Muscle of leg (tissue), 11 donors: Measurements from ENCODE around the gene HMOX2. TPM values are rescaled to one million over a fixed set of nuclear protein-coding genes. Genes with fewer than 3 reads are reported as not detected.

Source experiments
- DNase-seq: peaks from one replicate; pipeline ENCODE4 v3.0.0; 2013
- H3K27ac ChIP-seq: one replicate; pipeline ENCODE4 v1.5.1; 2013; ENCODE audit warnings: mild to moderate bottlenecking, low read length, control low read depth
- H3K27me3 ChIP-seq: one replicate; pipeline ENCODE4 v1.6.1; 2013; ENCODE audit warnings: low read length; ENCODE audit not compliant: control insufficient read depth, insufficient read depth
- H3K36me3 ChIP-seq: one replicate; pipeline ENCODE4 v1.6.1; 2013; ENCODE audit warnings: low read length; ENCODE audit not compliant: control insufficient read depth, insufficient read depth
- H3K4me1 ChIP-seq: one replicate; pipeline ENCODE4 v1.6.1; 2013; ENCODE audit warnings: low read length; ENCODE audit not compliant: control insufficient read depth, insufficient read depth
- H3K4me3 ChIP-seq: one replicate; pipeline ENCODE4 v1.5.1; 2013; ENCODE audit warnings: low read length, control low read depth
- H3K9me3 ChIP-seq: replicated peaks from 2 replicates; pipeline ENCODE4 v1.6.1; 2013; ENCODE audit warnings: low read depth, low read length; ENCODE audit not compliant: control insufficient read depth
- WGBS: methylation state at CpG from one replicate; pipeline ENCODE4 v1.1.5; 2013; ENCODE audit warnings: missing lambda C conversion rate; ENCODE audit not compliant: insufficient coverage; 5-methylcytosine and 5-hydroxymethylcytosine counted together
- polyA plus RNA-seq, 8 donors: library from polyadenylated mRNA; unstranded; fragments of 120-200 nt; gene quantifications; one replicate each; pipeline versions ENCODE4 v1.2.1 to v1.2.3, GENCODE V29; 2013; ENCODE audit warnings: inconsistent platforms in 1 of 8, low replicate concordance in 1 of 8; ENCODE audit not compliant: insufficient read length in 8 of 8, insufficient read depth in 1 of 8
- total RNA-seq: library from RNA; stranded (reverse); fragments of 120-200 nt; gene quantifications from one replicate; pipeline ENCODE4 v1.2.4, GENCODE V29; 2013

HMOX2 gene
- total and polyA plus RNA-seq, 9 donors: 37.2 to 53.0 (median 47.7) TPM

DNA sequence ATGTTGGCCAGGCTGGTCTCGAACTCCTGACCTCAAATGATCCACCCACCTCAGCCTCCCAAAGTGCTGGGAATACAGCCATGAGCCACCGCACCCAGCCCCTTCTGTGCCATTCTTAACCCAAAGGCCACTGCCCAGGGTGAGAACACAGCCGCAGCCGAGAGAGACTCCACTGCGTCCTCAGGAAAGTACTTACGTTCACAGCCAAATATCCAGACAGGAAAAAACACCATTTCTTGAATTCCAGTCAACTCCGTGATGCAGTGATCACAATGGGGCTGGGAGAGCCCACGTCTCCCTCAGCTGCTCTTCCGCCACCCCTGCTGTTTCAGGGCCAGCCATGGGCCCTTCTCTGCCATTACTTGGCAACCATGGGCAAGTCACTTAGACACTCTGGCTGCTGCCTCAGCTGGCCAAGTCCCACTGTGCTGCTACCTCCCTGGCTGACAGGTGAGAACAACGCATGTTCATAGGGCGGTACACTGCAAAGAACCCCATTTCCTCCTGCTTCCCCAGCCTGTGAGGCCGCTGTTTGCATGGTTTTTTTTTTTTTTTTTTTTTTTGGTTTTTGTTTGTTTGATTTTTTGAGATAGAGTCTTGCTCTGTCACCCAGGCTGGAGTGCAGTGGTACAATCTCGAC lies 58.1 kb downstream of the HMOX2 start:
- DNase-seq: no peak
- WGBS: 83% methylated on average over 9 of the region's 13 CpGs
- no peak overlapping the region for H3K27ac ChIP-seq
- H3K4me1 ChIP-seq: peaks cover 18% of the 10 kb centered on the region
- no peak overlapping the region for H3K4me3 ChIP-seq
- peaks cover 5% of the 10 kb centered on the region for H3K9me3 ChIP-seq
- no peaks in the 10 kb centered on the region for H3K27me3 ChIP-seq
- peaks cover 14% of the 10 kb centered on the region for H3K36me3 ChIP-seq

DNA sequence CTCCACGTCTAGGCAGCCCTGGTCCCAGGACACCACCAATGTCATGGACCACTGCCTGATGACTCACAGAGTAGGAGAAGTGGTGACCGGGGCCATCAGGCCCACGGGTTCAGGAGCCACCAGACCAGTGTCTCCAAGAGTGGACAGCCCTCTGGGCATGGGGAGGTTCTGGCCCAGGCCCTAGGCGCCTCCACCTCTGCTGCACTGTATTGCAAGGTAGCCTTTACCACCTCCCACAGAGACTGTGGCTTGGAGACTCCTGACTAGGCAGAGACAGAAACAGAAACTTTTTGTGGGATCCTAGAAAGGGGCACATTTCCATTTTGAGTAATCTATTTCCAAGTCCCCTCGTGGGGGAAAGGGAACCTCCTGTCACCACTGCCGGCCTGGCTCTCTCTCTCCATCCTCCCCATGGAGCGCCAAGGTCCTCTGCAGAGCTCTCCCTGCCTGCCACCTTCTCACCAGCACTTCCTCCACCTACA lies 59.5 kb downstream of the HMOX2 start:
- H3K9me3 ChIP-seq: peaks cover 13% of the 10 kb centered on the region
- no peak for DNase-seq
- 82% methylated on average over 7 of the region's 7 CpGs for WGBS
- H3K4me3 ChIP-seq: no peak overlapping the region
- no peaks in the 10 kb centered on the region for H3K27me3 ChIP-seq
- H3K36me3 ChIP-seq: peaks cover 14% of the 10 kb centered on the region
- no peak overlapping the region for H3K27ac ChIP-seq
- peaks cover 11% of the 10 kb centered on the region for H3K4me1 ChIP-seq

DNA sequence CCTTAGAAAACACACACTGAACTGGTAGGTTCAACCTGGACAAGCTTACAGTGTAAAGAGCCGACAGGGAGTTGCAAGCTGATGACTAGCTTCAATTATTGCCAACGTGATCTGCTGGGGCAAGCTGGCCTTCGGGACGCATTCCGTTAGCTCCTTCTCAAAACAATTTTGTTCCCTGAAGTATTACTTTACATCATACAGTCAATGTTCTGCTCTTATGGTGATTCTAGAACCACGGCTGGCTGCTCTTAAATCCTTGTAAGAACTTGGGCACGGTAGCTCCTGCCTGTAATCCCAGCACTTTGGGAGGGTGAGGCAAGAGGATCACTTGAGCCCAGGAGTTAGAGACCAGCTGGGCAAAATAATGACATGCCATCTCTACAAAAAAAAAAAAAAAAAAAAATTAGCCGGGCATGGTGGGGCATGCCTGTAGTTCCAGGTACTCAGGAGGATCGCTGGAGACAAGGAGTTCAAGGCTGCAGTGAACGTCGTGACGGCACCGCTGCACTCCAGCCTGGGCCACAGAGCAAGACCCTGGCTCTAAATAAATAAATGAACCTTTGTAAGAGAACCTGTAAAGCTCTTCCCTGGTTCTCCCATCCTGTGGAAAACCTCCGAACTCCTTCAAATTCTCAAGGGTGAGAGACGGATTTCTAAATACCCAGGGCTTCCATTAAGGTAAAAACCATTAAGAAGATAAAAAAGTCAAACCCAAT lies 60.4 kb downstream of the HMOX2 start:
- no peak for DNase-seq
- Histone ChIP-seq H3K4me3 (no peak overlapping the region), H3K36me3 (peaks cover 14% of the 10 kb centered on the region), H3K27ac (no peak overlapping the region), H3K9me3 (peaks cover 13% of the 10 kb centered on the region), H3K4me1 (peaks cover 11% of the 10 kb centered on the region), H3K27me3 (no peaks in the 10 kb centered on the region)
- 82% methylated on average over 10 of the region's 15 CpGs for WGBS

DNA sequence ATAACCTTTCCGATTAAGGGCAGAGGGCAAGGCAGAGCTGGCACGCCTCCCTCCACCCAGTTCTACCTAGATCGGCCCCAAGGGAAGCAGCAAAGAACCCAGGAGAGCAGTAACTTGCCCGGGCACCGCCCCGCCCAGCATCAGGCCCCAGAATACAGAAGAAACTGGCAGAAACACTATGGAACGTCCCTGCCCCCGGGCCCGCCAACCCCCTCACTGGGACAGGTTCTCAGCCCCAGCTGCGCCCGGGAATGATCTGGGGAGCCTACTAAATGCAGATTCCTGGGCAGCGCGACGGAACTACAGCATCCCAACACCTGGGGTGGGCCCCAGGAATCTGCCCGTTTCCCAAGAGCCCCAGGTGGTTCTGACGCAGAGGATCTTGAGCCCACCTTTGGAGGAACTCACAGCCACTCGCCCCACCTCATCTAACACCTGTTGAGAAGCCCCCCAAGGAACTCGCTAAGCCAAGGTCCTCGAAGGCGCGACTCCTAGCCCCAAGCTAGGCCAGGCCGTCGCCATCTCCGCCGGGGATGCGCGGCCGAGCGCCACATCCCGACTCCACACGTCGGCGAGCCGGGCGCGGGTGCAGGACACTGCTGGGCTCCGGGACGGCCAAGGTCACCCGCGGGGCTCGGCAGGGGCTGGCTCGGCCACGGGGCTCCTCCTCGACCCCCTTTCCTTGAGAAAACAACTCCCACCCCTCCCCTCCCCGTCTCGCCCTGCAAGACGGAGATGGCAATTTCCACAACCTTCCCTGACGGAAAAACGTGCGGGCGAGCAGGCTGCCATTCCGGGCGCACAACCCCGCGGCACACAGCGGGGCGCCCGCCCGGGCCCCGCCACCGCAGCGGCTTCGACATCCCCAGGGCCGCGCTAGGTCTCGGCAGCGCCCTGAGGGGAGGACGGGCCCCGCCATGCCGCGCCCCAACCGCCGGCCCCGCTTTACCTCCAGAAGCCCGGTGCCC lies 61.5 kb downstream of the HMOX2 start:
- H3K4me1 ChIP-seq: peaks cover 11% of the 10 kb centered on the region
- peak overlapping the region; percentile 42 for H3K27ac ChIP-seq
- no peaks in the 10 kb centered on the region for H3K27me3 ChIP-seq
- peaks cover 4% of the 10 kb centered on the region for H3K36me3 ChIP-seq
- no peak for DNase-seq
- peak overlapping the region; percentile 69 for H3K4me3 ChIP-seq
- peaks cover 13% of the 10 kb centered on the region for H3K9me3 ChIP-seq
- 6% methylated on average over 71 of the region's 75 CpGs for WGBS

DNA sequence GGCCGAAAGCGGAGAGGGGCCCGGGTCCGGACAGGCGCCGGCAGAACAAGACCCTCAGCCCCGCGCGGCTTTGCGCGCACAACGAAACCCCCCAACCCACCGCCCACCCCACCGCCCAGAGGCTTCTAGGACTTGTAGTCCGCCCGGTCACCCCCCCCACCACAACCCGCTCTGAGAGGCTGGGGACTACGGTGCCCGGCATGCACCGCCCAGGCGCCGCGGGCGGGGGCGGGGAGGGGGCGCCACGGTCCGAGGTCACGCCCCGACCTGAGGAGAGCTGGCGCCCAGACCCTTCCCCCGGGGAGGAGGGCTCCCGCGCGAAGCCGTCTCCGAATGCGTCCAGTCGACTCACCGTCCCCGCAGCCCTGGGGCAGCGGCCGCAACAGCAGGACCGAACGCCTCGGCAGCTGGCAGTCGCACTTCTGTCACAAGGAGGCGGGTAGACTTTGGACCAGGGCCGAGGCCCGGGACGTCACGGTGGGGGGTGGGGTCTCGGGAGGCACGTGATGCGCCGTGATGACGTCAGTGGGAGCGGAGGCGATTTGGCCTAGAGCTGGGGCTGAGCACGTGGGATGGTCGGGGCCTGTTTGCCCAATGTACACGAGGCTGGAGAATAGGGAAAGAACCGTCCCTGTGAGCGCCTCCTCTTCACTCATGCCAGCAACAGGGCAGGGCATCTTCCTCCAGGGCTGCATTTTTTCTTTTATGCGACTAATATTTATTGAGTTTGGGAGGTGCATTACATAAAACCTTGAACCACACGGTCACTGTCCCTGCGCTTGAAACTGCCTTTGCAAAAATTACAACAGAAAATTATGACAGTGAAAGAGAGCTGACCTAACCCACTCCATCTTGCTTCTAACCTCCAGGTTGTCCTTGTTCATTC lies 62.4 kb downstream of the HMOX2 start, which contains the start of gene CDIP1:
TSS of gene CDIP1 (minus strand) at position 424 of the 886 bp plus-strand sequence. CDS start 24,643 bp downstream, outside the sequence.
- H3K27me3 ChIP-seq: no peaks in the 10 kb centered on the region
- H3K4me3 ChIP-seq: peak within 1 kb of the TSS; percentile 69
- H3K27ac ChIP-seq: peak within 1 kb of the TSS; percentile 83
- H3K9me3 ChIP-seq: peaks cover 13% of the 10 kb centered on the region
- WGBS: under 1% methylated on average over 54 of the region's 67 CpGs
- peaks cover 11% of the 10 kb centered on the region for H3K4me1 ChIP-seq
- H3K36me3 ChIP-seq: peaks cover 3% of the 10 kb centered on the region
- DNase-seq: peak; percentile 97

DNA sequence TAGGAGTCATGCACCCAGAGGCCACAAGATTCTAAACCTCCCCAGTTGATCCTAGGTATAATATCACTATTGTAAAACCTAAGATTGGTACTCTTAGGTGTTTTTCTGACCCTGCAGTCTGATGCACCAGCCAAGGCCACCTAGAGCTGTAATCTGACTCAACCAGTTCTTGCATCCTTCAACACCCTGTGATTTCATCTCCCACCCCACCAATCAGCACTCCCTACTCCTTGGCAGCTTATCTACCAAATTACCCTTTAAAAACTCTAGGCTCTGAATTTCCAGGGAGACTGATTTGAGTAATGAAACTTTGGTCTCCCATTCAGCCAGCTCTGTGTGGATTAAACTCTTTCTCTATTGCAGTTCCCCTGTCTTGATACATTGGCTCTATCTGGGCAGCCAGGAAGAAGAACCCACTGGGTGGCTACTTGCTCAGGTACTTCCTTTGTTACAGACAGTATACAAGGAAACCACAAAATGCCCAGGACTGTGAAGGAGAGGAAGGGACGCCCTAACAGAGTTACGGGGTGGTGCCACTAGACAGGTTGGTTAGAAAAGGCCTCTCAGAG lies 63.6 kb downstream of the HMOX2 start:
- 100% methylated on average over 2 of the region's 2 CpGs for WGBS
- no peak overlapping the region for H3K4me3 ChIP-seq
- no peaks in the 10 kb centered on the region for H3K27me3 ChIP-seq
- no peak overlapping the region for H3K27ac ChIP-seq
- H3K4me1 ChIP-seq: peaks cover 18% of the 10 kb centered on the region
- no peak for DNase-seq
- peaks cover 13% of the 10 kb centered on the region for H3K9me3 ChIP-seq
- no peaks in the 10 kb centered on the region for H3K36me3 ChIP-seq

DNA sequence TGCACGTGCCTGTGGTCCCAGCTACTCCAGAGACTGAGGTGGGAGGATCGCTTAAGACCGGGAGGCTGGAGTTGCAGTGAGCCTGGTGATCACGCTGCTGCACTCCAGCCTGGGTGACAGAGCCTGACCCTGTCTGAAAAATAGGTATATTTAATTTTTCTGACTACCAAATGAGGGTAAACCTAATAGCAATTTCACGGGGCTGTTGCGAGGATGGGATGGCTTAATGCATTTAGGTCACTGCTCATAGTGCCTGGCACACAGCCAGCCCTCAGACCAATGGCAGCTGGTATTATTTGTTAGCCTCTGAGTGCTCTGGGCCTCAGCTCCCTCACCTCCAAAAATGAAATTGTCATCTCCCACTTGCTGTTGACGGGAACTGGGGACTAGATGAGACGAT lies 68.3 kb downstream of the HMOX2 start:
- Histone ChIP-seq H3K36me3 (no peaks in the 10 kb centered on the region), H3K4me3 (no peak overlapping the region), H3K27ac (no peak overlapping the region), H3K4me1 (peaks cover 7% of the 10 kb centered on the region), H3K9me3 (peaks cover 7% of the 10 kb centered on the region), H3K27me3 (no peaks in the 10 kb centered on the region)
- WGBS: no CpG with 5 or more reads among the region's 8 CpGs
- peak; percentile 40 for DNase-seq

DNA sequence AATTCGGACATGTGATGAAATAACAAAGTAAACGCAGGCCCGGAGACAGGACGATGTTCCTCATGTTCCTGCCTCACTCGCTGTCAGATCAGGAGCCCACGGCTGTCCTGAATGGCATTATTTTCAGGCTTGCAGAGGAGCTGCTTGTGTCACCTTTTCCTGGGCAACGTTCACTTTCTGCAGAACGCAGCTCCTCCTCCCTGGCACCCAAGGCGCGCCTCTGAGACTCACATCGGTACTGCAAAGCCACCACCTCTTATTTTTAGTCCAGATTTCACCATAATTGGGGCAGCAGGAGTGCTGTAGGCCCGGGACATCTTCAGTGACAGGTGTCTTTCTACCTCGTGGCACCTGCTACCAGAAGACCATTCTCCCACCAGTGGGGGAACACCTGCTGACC lies 71.9 kb downstream of the HMOX2 start:
- H3K4me3 ChIP-seq: no peak overlapping the region
- H3K36me3 ChIP-seq: no peaks in the 10 kb centered on the region
- H3K4me1 ChIP-seq: peaks cover 10% of the 10 kb centered on the region
- H3K9me3 ChIP-seq: no peaks in the 10 kb centered on the region
- H3K27ac ChIP-seq: no peak overlapping the region
- H3K27me3 ChIP-seq: no peaks in the 10 kb centered on the region
- no peak for DNase-seq
- WGBS: 83% methylated on average over 13 of the region's 13 CpGs

DNA sequence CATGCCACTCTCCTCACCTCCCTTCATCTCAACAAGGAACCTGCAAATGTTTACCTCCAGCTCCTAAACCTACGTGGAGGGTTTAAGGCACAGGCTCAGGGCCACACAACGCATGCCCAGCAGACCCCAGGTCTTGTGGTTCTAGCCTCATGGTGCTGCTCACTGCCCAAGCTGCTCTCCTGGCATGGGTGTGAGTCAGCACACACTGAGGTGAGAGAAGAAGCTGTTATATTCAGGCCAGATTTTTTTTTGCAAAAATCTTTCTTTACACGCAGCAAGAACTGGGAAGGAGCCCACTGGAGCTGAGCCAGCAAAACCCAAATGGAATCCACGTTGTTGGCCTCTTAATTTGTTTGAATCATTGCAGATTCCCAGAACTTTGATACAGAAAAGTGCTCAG lies 74.4 kb downstream of the HMOX2 start:
- no peak overlapping the region for H3K27ac ChIP-seq
- no peaks in the 10 kb centered on the region for H3K9me3 ChIP-seq
- peaks cover 5% of the 10 kb centered on the region for H3K4me1 ChIP-seq
- no peaks in the 10 kb centered on the region for H3K27me3 ChIP-seq
- 50% methylated on average over 2 of the region's 4 CpGs for WGBS
- no peaks in the 10 kb centered on the region for H3K36me3 ChIP-seq
- no peak overlapping the region for H3K4me3 ChIP-seq
- no peak for DNase-seq
